22Rv1 (cell line): ENCODE measurements around the gene GNA15.

Experiments used
- ZFX ChIP-seq: fragments of 450-650 bp; IDR thresholded peaks from 2 replicates; pipeline ENCODE4 v1.6.1; 2017; ENCODE audit warnings: antibody characterized with exemption, borderline replicate concordance
- TF ChIP-seq, protein P1 (sequence below): fragments of 450-650 bp; IDR thresholded peaks from 2 replicates; pipeline ENCODE4 v1.5.1; 2017; ENCODE audit warnings: mild to moderate bottlenecking

DNA sequence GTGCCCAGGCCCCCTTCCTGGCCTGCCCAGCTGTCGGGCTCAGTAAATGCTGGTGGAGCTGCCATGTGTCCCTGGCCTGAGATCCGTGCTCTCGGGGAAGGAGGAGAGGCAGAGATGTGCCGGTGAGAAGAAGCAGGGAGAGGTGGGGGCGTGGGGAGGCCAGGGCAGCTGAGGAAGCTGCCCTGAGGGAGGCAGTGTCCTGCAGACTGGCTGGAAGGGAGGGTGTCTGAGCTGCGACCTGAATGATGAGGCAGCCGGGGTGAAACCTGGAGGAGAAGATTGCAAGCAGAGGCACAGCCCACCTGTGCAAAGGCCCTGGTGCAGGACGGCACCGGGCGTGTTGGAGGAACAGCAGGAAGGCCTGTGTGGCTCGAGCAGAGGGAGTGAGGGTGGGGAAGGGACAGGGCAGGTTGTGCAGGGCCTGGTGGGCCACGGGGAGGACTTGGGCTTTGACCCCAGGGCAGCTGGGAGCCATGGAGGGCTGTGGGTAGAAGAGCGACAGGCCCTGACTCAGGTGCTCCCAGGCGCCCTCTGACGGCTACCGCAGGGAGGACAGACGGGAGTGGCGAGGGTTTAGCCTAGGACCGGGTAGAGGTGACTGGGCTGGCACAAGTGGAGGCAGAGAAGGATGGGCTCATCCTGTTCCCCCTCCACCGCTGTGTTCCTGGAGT, 74.6 kb downstream of the GNA15 start:
- TF ChIP-seq, protein P1, sequence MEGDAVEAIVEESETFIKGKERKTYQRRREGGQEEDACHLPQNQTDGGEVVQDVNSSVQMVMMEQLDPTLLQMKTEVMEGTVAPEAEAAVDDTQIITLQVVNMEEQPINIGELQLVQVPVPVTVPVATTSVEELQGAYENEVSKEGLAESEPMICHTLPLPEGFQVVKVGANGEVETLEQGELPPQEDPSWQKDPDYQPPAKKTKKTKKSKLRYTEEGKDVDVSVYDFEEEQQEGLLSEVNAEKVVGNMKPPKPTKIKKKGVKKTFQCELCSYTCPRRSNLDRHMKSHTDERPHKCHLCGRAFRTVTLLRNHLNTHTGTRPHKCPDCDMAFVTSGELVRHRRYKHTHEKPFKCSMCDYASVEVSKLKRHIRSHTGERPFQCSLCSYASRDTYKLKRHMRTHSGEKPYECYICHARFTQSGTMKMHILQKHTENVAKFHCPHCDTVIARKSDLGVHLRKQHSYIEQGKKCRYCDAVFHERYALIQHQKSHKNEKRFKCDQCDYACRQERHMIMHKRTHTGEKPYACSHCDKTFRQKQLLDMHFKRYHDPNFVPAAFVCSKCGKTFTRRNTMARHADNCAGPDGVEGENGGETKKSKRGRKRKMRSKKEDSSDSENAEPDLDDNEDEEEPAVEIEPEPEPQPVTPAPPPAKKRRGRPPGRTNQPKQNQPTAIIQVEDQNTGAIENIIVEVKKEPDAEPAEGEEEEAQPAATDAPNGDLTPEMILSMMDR = peak; percentile 78
- no peak for TF ChIP-seq ZFX
